HepG2 (cell line): ENCODE data around the gene DLST. TPM values are rescaled to one million over a fixed set of nuclear protein-coding genes. Genes with fewer than 3 reads are reported as not detected.
A peak's percentile ranks its signal among the peaks of the same experiment; 100 is the strongest.

Experiments used
- CBX5 ChIP-seq: sonication (generic); formaldehyde crosslinking; IDR thresholded peaks from 2 replicates; pipeline ENCODE4 v1.4.0; 2020; ENCODE audit warnings: missing genetic modification reagents, borderline replicate concordance
- FOXK2 ChIP-seq: fragments of 450-650 bp; IDR thresholded peaks from 2 replicates; pipeline ENCODE4 v1.6.1; 2016
- HNF1A ChIP-seq, 2 experiments: sonication (generic) in 1 of 2; formaldehyde crosslinking in 1 of 2; IDR thresholded peaks; 2 replicates each; pipeline versions ENCODE4 v1.4.0 to v1.6.1; 2016 to 2020; ENCODE audit warnings: borderline replicate concordance in 1 of 2, low read depth in 1 of 2, mild to moderate bottlenecking in 1 of 2, missing genetic modification reagents in 1 of 2
- KLF6 ChIP-seq: IDR thresholded peaks from 2 replicates; pipeline ENCODE4 v1.8.0; 2016; ENCODE audit warnings: missing biosample characterization, missing genetic modification reagents
- KMT2A ChIP-seq: sonication (generic); formaldehyde crosslinking; IDR thresholded peaks from 2 replicates; pipeline ENCODE4 v1.4.0; 2020; ENCODE audit warnings: missing genetic modification reagents
- MYC ChIP-seq: sonication (generic); formaldehyde crosslinking; IDR thresholded peaks from 2 replicates; pipeline ENCODE4 v1.9.0; 2021; ENCODE audit warnings: missing genetic modification reagents, borderline replicate concordance
- SP2 ChIP-seq: sonication (generic); formaldehyde crosslinking; IDR thresholded peaks from 2 replicates; pipeline ENCODE4 v1.5.1; 2020; ENCODE audit warnings: mild to moderate bottlenecking, missing genetic modification reagents
- ZBTB37 ChIP-seq: sonication (generic); formaldehyde crosslinking; IDR thresholded peaks from 2 replicates; pipeline ENCODE4 v1.4.0; 2020; ENCODE audit warnings: mild to moderate bottlenecking, missing genetic modification reagents
- ZFAT ChIP-seq: sonication (generic); formaldehyde crosslinking; conservative IDR thresholded peaks from 2 replicates; pipeline ENCODE4 v1.8.1; 2023; ENCODE audit warnings: missing genetic modification reagents, inconsistent platforms
- ZFP62 ChIP-seq: sonication (generic); formaldehyde crosslinking; IDR thresholded peaks from 2 replicates; pipeline ENCODE4 v1.4.0; 2020; ENCODE audit warnings: missing genetic modification reagents
- ZHX2 ChIP-seq, 2 experiments: sonication (generic) in 1 of 2; formaldehyde crosslinking in 1 of 2; IDR thresholded peaks; 2 replicates each; pipeline versions ENCODE4 v1.6.1 to v1.9.0; 2014 to 2022; ENCODE audit warnings: antibody characterized with exemption in 1 of 2, borderline replicate concordance in 1 of 2, inconsistent platforms in 1 of 2, low read depth in 1 of 2, missing genetic modification reagents in 1 of 2
- ZIK1 ChIP-seq: sonication (generic); formaldehyde crosslinking; IDR thresholded peaks from 2 replicates; pipeline ENCODE4 v1.5.0; 2020; ENCODE audit warnings: mild to moderate bottlenecking, low read depth, missing genetic modification reagents, borderline replicate concordance
- ZMAT3 ChIP-seq: sonication (generic); formaldehyde crosslinking; conservative IDR thresholded peaks from 2 replicates; pipeline ENCODE4 v1.7.0; 2021; ENCODE audit warnings: missing genetic modification reagents
- ZNF207 ChIP-seq: fragments of 450-650 bp; IDR thresholded peaks from 2 replicates; pipeline ENCODE4 v1.6.1; 2016; ENCODE audit warnings: antibody characterized with exemption, borderline replicate concordance
- ZNF235 ChIP-seq: sonication (generic); formaldehyde crosslinking; IDR thresholded peaks from 2 replicates; pipeline ENCODE4 v1.8.1; 2023; ENCODE audit warnings: mild to moderate bottlenecking, missing genetic modification reagents, borderline replicate concordance
- ZNF296 ChIP-seq: sonication (generic); formaldehyde crosslinking; conservative IDR thresholded peaks from 2 replicates; pipeline ENCODE4 v1.5.0; 2020; ENCODE audit warnings: mild to moderate bottlenecking, missing genetic modification reagents
- ZNF432 ChIP-seq: sonication (generic); formaldehyde crosslinking; IDR thresholded peaks from 2 replicates; pipeline ENCODE4 v1.5.0; 2020; ENCODE audit warnings: missing genetic modification reagents, mild to moderate bottlenecking, borderline replicate concordance
- ZNF788 ChIP-seq: sonication (generic); formaldehyde crosslinking; IDR thresholded peaks from 2 replicates; pipeline ENCODE4 v1.5.0; 2020; ENCODE audit warnings: mild to moderate bottlenecking, missing genetic modification reagents, borderline replicate concordance
- polyA plus RNA-seq, 8 experiments: library from polyadenylated mRNA; depleted of rRNA in 3 of 8; stranded (reverse) in 7 of 8; unstranded in 1 of 8; fragments of >200 nt; fragmentation: Illumina TruSeq in 4 of 8; extraction: Trizol in 4 of 8; gene quantifications; 2 replicates each; pipeline versions ENCODE4 v1.2.1 to v1.2.3, GENCODE V29; 2011 to 2016; ENCODE audit warnings: low read depth in 4 of 8, missing spikeins in 1 of 8, mixed read lengths in 1 of 8; ENCODE audit not compliant: insufficient read depth in 1 of 8
- total RNA-seq, 5 experiments: library from RNA; depleted of rRNA; stranded (reverse); fragments of >200 nt; fragmentation: Illumina TruSeq; extraction: Trizol; gene quantifications; 2 replicates each; pipeline ENCODE4 v1.2.3, GENCODE V29; 2016; ENCODE audit warnings: low read depth in 1 of 5

The DLST gene
- total and polyA plus RNA-seq, 2 of the 13 experiments (the other 11 are each of a cell fraction or from before 2014, with no cell fraction given), result 56.5 to 94.3 TPM

DNA sequence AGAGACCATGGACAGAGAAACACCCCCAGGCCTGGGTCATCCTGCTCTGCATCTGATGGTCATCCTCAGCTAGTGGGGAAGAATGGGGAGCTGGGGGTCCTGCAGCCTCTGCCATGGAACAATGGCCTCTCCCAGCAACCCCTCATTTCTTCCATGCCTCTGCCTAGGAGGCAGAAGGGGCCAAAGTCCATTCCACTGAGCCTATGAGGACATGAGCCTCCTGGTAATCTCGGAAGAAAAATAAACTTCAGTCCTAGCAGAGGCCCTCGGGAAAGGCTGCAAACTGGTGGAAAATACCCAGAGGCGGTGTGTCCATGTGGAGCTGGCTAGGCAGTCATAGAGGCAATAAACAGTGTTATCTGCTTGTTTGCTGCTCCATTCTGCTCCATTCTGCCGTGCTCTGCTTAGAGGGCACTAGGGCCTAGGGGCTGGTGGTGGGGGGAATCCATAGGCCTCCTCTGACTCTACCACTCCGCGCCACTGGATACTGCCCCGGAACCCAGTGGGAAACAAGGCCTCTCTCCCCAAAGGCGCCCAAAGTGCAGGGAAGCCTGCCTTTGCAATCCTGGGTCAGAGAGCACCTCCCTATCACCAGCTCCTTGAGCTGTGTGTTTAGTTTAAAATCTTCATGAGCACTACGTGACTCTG lies 69.2 kb downstream of the DLST start (continued):
- TF ChIP-seq ZNF235 (no peak), HNF1A (IDR thresholded peaks at IDR 0.05; ENCODE audit: low read depth) (no peak), HNF1A (CRISPR knock-in tag; IDR thresholded peaks at IDR 0.05; ENCODE audit: borderline replicate concordance) (no peak), MYC (CRISPR knock-in tag) (no peak), ZHX2 (IDR thresholded peaks at IDR 0.05; ENCODE audit: low read depth) (no peak), ZHX2 (CRISPR knock-in tag; IDR thresholded peaks at IDR 0.05; ENCODE audit: borderline replicate concordance) (no peak), ZFP62 (CRISPR knock-in tag) (no peak), SP2 (no peak), ZMAT3 (peak; percentile 93; the same call in 1 of the 2 replicates), ZNF788 (CRISPR knock-in tag) (no peak; the same call in 1 of the 2 replicates), ZNF432 (CRISPR knock-in tag) (no peak), KMT2A (CRISPR knock-in tag) (no peak), CBX5 (CRISPR knock-in tag) (no peak; the same call in 1 of the 2 replicates), KLF6 (CRISPR knock-in tag) (no peak), ZNF296 (CRISPR knock-in tag) (no peak), ZNF207 (no peak), ZBTB37 (CRISPR knock-in tag) (no peak), FOXK2 (no peak), ZFAT (CRISPR knock-in tag) (no peak), ZIK1 (CRISPR knock-in tag) (no peak)
